ENCODE data around the gene EEF1AKMT3. TPM values are rescaled to one million over a fixed set of nuclear protein-coding genes. Genes with fewer than 3 reads are reported as not detected.
A peak's percentile ranks its signal among the peaks of the same experiment; 100 is the strongest.

EEF1AKMT3 gene
- total RNA-seq, 1 donor, result 1.7 TPM

GRCh38 chr12:57753756-57754337 lies 18.6 kb upstream of the EEF1AKMT3 start:
- no peaks in the 10 kb centered on the region for H3K9me3 ChIP-seq (ENCODE audit: low read depth, low read length)
- H3K27me3 ChIP-seq (ENCODE audit: insufficient read depth, low read length), result no peaks in the 10 kb centered on the region
- H3K4me1 ChIP-seq (ENCODE audit: insufficient read depth, low read length), result peaks cover 57% of the 10 kb centered on the region
- no peak overlapping the region for H3K4me3 ChIP-seq (ENCODE audit: low read length)

GRCh38 chr12:57754411-57755193 lies 17.8 kb upstream of the EEF1AKMT3 start, which contains the start of gene MARCHF9:
TSS of gene MARCHF9 (plus strand) at chr12:57755103. CDS start at chr12:57755529, 426 bp downstream.
- Histone ChIP-seq H3K9me3 (ENCODE audit: low read depth, low read length) (no peaks in the 10 kb centered on the region), H3K4me1 (ENCODE audit: insufficient read depth, low read length) (peaks cover 57% of the 10 kb centered on the region), H3K4me3 (ENCODE audit: low read length) (peak within 1 kb of the TSS; percentile 49), H3K27me3 (ENCODE audit: insufficient read depth, low read length) (no peaks in the 10 kb centered on the region)

DNA sequence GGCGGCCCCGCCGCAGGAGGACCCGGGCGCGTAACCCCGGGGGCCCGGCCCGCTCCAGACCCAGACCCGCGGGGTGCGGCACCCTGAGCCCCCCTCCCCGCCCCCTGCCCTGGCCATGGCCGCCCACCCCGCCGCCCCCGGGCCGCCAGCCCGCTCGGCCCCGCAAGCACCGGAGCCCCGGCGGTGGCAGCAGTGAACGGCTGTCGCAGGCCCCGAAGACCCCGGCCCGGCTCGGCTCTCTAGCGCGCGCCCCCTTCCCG lies 17.3 kb upstream of the EEF1AKMT3 start:
- H3K9me3 ChIP-seq (ENCODE audit: low read depth, low read length), result no peaks in the 10 kb centered on the region
- H3K27me3 ChIP-seq (ENCODE audit: insufficient read depth, low read length), result no peaks in the 10 kb centered on the region
- peaks cover 57% of the 10 kb centered on the region for H3K4me1 ChIP-seq (ENCODE audit: insufficient read depth, low read length)
- peak overlapping the region; percentile 14 for H3K4me3 ChIP-seq (ENCODE audit: low read length)

- H3K4me1 ChIP-seq (ENCODE audit: insufficient read depth, low read length), result peaks cover 55% of the 10 kb centered on the region
- H3K27me3 ChIP-seq (ENCODE audit: insufficient read depth, low read length), result no peaks in the 10 kb centered on the region
- peak overlapping the region; percentile 49 for H3K4me3 ChIP-seq (ENCODE audit: low read length)
- no peaks in the 10 kb centered on the region for H3K9me3 ChIP-seq (ENCODE audit: low read depth, low read length)
Measured at GRCh38 chr12:57755454-57756372, 16.7 kb upstream of the EEF1AKMT3 start.

- Histone ChIP-seq H3K4me3 (ENCODE audit: low read length) (peak overlapping the region; percentile 49), H3K4me1 (ENCODE audit: insufficient read depth, low read length) (peaks cover 45% of the 10 kb centered on the region), H3K9me3 (ENCODE audit: low read depth, low read length) (no peaks in the 10 kb centered on the region), H3K27me3 (ENCODE audit: insufficient read depth, low read length) (no peaks in the 10 kb centered on the region)
Measured at GRCh38 chr12:57756406-57757341, 15.7 kb upstream of the EEF1AKMT3 start.

GRCh38 chr12:57757771-57758170 lies 14.6 kb upstream of the EEF1AKMT3 start:
- no peaks in the 10 kb centered on the region for H3K9me3 ChIP-seq (ENCODE audit: low read depth, low read length)

GRCh38 chr12:57758552-57759359 lies 13.7 kb upstream of the EEF1AKMT3 start:
- Histone ChIP-seq H3K4me3 (ENCODE audit: low read length) (no peak overlapping the region), H3K4me1 (ENCODE audit: insufficient read depth, low read length) (peaks cover 28% of the 10 kb centered on the region), H3K27me3 (ENCODE audit: insufficient read depth, low read length) (no peaks in the 10 kb centered on the region), H3K9me3 (ENCODE audit: low read depth, low read length) (no peaks in the 10 kb centered on the region)

More at GRCh38 chr12:57757771-57758170, 14.6 kb upstream of the EEF1AKMT3 start:
- Histone ChIP-seq H3K4me3 (ENCODE audit: low read length) (no peak overlapping the region), H3K27me3 (ENCODE audit: insufficient read depth, low read length) (no peaks in the 10 kb centered on the region), H3K4me1 (ENCODE audit: insufficient read depth, low read length) (peaks cover 36% of the 10 kb centered on the region)

DNA sequence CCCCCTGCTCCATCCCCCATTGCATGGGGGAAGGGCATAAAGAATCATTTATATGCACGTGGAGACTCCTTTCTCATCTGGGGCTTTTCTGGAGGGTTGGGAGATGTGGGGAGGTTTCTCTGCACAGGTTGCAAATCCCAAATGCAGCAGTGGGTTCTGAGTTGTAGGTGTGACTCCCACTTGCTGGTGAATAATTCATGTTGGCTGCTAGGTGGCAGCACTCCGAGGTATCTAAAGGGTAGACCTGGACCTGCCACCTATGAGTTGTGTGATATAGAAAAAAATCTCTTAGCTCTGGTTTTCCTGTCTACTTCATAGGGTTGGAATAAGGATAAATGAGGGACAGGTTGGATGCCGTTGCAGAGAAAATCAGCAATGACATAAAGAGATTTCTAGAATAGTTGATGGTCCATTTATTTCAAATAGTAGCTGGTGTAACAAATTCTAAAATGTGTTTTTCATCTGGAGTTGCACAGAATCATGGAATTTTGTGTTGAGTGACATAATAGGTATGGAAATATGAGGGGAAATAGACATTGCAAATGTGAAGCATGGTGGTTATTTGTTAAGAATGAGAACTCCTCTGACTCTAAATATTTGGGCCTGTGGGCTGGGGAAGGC lies 12.9 kb upstream of the EEF1AKMT3 start:
- Histone ChIP-seq H3K4me1 (ENCODE audit: insufficient read depth, low read length) (peaks cover 23% of the 10 kb centered on the region), H3K4me3 (ENCODE audit: low read length) (no peak overlapping the region)

DNA sequence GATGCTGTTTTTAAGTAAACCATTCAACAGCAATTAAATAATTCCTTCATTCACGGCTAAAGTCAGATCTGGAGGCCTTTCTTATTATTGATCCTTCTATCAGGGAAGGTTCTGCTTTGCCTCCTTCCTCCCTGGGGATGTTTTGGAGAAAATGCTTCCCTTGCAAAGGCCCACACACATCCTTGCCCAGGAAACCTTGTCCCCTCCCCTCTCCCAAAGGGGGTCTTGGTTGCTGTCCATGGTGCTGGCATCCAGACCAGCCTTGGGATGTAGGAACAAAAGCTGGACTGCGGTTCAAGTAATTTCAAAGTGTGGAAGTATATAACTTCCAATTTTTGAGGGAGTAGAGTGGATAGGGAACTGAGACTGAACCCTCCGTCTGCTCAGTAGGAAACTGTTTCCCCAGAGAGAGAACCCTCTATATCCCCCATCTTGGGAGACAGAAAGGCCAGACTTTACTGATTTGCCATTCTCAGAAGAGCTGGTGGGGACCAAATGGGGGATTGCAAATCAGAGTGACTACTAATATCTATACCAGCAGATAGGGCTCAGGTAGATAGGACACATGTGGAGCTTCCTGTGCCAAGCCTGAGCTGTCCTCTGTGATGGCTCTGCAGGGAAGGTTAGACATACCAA lies 11.9 kb upstream of the EEF1AKMT3 start:
- H3K27me3 ChIP-seq (ENCODE audit: insufficient read depth, low read length), result peaks cover 17% of the 10 kb centered on the region
- no peaks in the 10 kb centered on the region for H3K9me3 ChIP-seq (ENCODE audit: low read depth, low read length)
- H3K4me1 ChIP-seq (ENCODE audit: insufficient read depth, low read length), result peaks cover 31% of the 10 kb centered on the region
- H3K4me3 ChIP-seq (ENCODE audit: low read length), result no peak overlapping the region

More for the DNA sequence above, 12.9 kb upstream of the EEF1AKMT3 start:
- H3K27me3 ChIP-seq (ENCODE audit: insufficient read depth, low read length), result peaks cover 7% of the 10 kb centered on the region
- no peaks in the 10 kb centered on the region for H3K9me3 ChIP-seq (ENCODE audit: low read depth, low read length)

DNA sequence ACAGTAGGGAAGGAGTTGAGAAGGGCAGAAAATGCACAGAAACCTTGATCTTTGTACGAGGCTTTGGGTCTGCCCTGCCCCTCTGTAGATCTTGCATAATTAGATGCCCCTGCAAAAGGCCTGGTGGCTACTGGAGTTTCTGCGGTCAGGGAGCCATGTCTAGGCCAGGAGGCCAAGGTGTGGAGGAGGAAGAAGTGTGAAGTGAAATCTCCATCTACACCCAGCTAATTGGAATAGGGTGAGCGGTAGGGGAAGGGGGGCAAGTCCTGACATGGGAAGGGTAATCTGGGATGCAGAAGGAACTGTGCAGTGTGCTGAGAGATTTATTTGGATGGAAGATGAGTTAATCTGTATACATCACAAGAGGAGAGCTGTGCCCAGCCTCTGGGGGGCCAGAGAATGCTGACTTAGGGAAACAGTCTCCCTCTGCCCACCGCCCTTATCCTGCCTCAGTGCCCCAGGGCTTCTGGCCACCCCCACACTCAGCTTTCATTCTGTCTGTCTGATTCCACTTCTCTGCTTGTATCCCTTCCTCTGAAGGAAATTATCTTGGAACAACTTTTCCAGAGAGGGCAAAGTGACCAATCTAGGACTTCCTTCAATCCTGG lies 10.9 kb upstream of the EEF1AKMT3 start:
- Histone ChIP-seq H3K27me3 (ENCODE audit: insufficient read depth, low read length) (peaks cover 27% of the 10 kb centered on the region), H3K4me1 (ENCODE audit: insufficient read depth, low read length) (peaks cover 32% of the 10 kb centered on the region), H3K4me3 (ENCODE audit: low read length) (no peak overlapping the region), H3K9me3 (ENCODE audit: low read depth, low read length) (no peaks in the 10 kb centered on the region)

GRCh38 chr12:57762463-57762862 lies 10.0 kb upstream of the EEF1AKMT3 start:
- Histone ChIP-seq H3K4me3 (ENCODE audit: low read length) (no peak overlapping the region), H3K27me3 (ENCODE audit: insufficient read depth, low read length) (peaks cover 37% of the 10 kb centered on the region), H3K9me3 (ENCODE audit: low read depth, low read length) (no peaks in the 10 kb centered on the region), H3K4me1 (ENCODE audit: insufficient read depth, low read length) (peaks cover 28% of the 10 kb centered on the region)

GRCh38 chr12:57763881-57764661 lies 8.3 kb upstream of the EEF1AKMT3 start:
- H3K4me3 ChIP-seq (ENCODE audit: low read length), result no peak overlapping the region
- no peaks in the 10 kb centered on the region for H3K9me3 ChIP-seq (ENCODE audit: low read depth, low read length)
- peaks cover 28% of the 10 kb centered on the region for H3K4me1 ChIP-seq (ENCODE audit: insufficient read depth, low read length)
- peaks cover 39% of the 10 kb centered on the region for H3K27me3 ChIP-seq (ENCODE audit: insufficient read depth, low read length)

Measured in mononuclear cell (primary cell).